HG02943 (cell line): ENCODE data around the gene DPM1.

Experiments used
- ATAC-seq: cut with Tn5 transposase; IDR thresholded peaks from one replicate; pipeline ENCODE4 v1.9.1; 2021; ENCODE audit warnings: mild to moderate bottlenecking, low read depth, moderate library complexity; ENCODE audit not compliant: unreplicated experiment

DPM1 gene

GRCh38 chr20:50904067-50904570 lies 54.2 kb downstream of the DPM1 start:
- no peak for ATAC-seq

GRCh38 chr20:50903353-50904051 lies 54.8 kb downstream of the DPM1 start:
- ATAC-seq, result no peak

- ATAC-seq, result no peak
These were observed 57.0 kb downstream of the DPM1 start for GRCh38 chr20:50901301-50901700.

- ATAC-seq, result no peak
These were observed 58.1 kb downstream of the DPM1 start for GRCh38 chr20:50900261-50900660.

GRCh38 chr20:50898475-50898874 lies 59.9 kb downstream of the DPM1 start:
- ATAC-seq, result no peak

- no peak for ATAC-seq
These were observed 63.1 kb downstream of the DPM1 start for GRCh38 chr20:50895111-50895830.

DNA sequence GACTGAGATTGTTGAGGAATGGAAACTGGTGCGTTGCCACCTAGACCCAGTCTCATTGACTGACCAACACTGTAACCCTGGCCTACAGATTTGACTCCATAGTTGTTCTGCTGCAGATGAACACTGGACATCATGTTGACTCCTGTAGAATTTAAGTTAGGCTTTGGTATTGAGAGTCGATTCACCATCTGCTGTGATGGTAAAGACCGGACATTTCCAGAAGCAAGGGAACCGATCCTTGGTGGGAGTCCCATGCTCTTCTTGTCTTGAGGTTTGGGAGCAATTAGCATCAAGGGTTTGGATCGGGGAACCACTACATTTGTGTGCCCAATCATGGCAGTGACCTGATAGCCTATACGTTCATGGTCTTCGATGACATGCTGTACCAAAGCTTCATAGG lies 64.7 kb downstream of the DPM1 start:
- no peak for ATAC-seq

- ATAC-seq, result no peak
These were observed 65.9 kb downstream of the DPM1 start for GRCh38 chr20:50892394-50892793.

GRCh38 chr20:50891138-50891537 lies 67.2 kb downstream of the DPM1 start:
- ATAC-seq, result no peak

DNA sequence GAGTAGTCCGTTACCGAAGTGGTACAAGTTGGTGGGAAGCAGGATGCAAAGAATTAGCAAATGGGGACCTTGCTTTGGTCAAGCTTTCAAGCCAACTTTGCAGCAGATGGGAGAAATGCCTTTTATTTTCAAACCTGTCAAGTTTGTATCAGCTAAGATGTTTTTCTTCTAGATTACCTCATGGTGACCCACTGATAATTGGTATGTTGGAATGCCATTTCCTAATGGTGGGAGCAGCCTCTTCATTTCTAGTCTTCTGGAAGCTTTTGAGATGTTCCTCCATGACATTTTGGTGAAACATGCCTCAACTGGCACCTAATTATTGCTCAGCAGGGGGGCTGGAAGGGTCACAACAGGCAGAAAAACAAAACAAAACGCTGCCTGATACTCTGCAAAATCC lies 70.8 kb downstream of the DPM1 start:
- no peak for ATAC-seq

- no peak for ATAC-seq
These were observed 72.0 kb downstream of the DPM1 start for GRCh38 chr20:50886184-50886790.

DNA sequence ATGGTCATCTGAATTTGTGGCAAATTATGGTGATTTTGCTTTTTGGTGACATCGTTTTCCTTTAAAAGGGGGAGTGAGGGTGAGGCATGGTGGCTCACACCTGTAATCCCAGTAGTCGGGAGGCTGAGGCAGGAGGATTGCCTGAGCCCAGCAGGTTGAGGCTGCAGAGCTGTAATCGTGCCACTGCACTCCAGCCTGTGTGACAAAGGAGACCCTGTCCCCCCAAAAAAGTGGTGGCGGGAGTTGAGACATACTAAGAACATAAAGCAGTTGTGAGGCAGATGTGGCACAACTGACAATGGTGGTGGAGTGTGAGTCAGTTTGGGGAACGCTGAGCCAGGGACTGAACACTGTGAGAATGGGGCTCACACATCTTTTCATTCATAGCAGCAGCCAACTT lies 72.6 kb downstream of the DPM1 start:
- no peak for ATAC-seq

- no peak for ATAC-seq
These were observed 73.3 kb downstream of the DPM1 start for GRCh38 chr20:50885068-50885467.
